ENCODE results near the gene ESRRB.

ESRRB gene

DNA sequence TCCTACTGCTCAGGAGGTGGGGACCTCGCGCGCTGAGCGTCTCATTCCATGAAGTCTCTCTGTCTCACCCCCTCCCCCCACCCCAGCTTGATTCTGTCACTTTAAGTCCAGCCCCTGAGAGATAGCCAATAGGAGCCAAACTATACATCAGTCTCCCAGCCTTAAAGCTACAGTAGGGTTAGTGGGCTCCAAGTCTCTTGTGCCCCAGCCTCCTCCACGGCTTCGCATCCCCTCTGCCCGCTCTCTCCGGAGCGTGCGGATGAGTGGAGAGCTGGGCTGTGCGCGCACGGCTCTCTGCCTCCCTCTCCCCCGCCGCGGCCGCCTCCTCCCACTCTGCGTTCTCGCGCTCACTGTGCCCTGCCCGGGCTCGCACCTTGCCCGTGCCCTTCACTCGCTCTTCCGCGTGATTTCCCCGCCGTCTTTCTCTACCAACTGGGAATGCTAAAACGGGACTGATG, at the start of gene ESRRB:
Gene ESRRB, plus strand, starts transcription at position 191 of the 458 bp plus-strand sequence. Its CDS starts 265 bp downstream, at position 456.
- no peak for DNase-seq

DNA sequence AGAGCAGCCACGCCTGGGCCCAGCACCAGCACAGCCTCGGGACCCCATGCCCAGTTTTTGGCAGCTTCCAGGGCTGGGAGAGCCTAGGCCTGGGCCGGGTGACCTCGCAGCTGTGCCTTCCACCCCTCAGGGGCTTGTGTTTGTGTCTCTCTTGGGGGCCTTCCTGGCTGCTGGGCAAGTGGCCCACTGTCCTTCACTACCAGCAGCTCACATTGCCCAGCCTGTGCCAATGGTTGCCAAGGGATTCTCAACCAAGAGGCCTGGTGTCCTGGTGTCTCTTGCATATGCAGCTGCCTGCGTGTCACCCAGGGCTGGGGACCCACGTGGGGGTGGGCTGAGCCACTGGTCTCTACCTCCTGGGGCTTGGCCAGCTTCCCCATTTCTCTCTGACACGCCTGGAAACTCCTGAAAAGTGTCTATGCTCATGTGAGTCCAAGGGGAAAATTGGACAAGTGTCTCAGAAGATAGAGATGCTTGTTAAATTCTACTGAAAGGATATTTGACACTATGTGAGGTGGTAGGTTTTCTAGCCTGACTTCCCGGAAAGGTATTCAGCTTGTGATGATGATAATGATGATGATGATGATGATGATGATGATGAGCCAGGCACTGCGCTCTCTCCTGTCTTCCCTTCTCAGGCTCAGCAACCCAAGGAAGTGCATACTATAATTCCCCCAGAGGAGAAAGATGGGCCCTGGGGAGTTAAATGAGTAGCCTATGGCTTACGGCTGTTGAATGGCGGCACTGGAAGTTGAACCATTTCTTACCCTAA, 48.8 kb upstream of the ESRRB start:
- DNase-seq = no peak

DNA sequence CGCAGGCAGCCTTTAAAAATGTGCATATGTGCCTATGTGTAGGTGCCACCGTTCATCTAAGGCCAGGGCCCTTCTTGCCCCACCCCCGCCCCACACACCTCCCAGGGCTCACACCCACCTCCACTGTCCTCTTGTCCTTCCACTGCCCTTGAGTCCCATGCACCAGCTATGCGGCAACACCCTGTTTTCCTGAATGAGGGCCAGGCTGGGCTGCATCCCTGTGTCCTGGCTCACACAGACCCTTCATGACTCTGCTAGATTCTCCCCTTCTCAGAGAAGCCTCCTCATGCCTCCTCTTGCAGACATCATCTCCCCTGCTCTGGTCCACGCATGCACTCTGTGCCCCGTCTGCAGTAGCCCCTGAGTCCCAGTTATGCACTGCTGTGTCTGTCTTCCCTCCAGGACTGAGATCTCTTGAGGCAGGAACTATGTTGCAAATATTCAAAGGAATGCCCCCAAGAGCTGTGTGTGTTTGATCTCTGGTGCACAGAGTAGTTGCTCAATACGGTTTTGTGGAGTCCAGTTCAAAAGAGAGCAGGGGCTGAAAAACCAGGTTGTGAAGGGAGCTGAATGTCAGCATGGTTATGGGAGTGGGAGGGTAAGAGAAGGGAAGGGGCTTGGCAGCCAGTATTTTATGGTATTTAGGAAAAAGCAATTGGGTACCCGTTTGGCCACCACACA, 47.3 kb upstream of the ESRRB start:
- DNase-seq = no peak

DNA sequence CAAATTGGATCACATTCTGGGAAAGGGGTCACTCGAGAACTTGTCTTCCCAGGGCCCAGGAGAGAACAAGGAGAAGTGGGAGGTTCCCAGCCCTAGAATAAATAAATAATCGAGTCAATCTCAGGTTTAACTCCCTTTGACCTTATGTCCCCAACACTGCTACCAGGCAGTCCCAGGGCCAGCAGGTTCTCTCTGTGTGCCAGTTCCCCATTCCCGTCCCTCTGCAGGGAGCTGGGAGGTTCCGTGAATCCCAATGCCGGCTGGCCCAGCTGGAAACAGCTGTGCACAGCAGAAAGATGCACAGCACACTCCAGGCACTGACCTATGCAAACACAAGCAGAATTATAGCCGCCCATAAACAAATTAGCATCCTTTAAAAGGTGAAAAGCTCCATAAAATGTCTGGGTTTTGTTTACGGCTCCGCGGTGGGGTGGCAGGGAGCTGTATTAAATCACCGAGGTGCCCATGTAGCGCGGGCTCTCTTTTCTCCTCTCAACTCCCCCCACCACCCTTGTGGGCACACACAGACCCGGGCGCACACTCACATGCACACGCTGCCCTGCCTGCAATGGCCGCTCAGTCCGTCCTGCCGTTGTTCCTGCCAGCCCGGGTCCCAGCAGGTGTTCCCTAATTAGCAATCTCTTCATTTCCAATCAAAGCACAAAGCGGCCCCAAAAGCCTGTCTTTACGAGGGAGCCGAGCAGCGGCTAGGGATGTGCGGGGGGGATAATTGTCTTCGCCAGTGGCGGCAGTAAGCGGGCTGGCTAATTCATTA, 46.6 kb upstream of the ESRRB start:
- DNase-seq = no peak

DNA sequence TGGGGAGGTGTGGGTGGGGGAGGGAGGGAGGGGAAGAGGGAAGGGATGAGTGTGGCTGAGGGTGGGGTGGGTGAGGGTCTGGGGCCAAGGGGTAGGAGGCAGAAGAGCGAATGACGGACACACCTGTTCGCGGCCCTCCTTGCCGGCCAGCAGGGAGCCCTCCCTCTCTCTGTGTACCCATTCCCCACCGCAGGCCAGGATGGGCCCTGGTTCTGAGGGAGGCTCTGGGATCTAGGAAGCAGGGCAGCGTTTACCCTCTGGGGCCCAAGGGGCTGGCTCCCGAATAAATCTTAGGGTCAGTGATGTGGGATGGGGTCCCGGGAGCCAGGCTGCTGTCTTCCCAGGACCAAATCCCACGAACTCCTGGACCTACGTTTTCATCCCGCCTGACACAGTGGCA, 46.0 kb upstream of the ESRRB start:
- DNase-seq = no peak

DNA sequence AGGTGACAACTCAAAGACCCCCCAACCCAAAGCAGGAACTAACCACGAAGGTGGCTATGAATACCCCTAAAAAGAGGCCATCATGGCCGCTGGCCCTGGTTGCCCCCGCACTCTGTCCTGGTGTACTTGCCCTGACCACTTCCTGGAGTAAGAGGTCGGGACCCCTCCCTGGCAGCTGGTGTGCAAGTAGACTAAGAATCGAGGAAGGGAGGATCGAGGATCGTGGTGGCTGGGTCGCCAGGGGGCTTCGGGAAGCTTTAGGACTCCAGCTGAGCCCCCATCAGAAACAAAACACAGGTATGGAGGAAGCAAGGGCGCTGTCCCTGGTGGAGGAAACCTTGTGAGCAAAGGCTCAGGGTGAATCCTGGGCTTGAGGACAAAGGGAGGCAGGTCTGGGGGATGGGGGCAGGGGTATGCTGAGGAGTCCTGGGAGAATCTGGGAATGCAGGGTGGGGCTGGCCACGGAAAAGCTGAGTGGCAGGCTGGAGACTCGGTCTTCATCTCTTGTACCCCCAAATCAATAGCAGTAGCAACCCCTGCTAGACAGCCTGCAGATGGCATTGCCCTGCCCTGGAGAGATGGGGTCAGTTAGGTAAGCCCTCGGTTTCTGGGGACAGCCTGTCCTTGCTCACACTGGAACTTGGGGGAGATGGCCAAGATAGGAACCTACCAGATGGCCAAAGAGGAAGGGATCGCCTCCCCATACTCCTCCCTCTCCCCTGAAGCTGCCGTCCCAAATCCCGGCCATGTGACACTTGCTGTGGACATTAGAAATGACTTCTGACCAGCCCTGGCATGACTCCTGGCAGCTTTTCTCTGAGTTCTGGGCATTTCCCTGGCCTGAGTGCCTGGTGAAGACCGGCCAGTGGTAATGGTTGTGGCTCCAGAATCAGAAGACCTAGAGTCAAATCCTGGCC, 45.3 kb upstream of the ESRRB start:
- DNase-seq = no peak

DNA sequence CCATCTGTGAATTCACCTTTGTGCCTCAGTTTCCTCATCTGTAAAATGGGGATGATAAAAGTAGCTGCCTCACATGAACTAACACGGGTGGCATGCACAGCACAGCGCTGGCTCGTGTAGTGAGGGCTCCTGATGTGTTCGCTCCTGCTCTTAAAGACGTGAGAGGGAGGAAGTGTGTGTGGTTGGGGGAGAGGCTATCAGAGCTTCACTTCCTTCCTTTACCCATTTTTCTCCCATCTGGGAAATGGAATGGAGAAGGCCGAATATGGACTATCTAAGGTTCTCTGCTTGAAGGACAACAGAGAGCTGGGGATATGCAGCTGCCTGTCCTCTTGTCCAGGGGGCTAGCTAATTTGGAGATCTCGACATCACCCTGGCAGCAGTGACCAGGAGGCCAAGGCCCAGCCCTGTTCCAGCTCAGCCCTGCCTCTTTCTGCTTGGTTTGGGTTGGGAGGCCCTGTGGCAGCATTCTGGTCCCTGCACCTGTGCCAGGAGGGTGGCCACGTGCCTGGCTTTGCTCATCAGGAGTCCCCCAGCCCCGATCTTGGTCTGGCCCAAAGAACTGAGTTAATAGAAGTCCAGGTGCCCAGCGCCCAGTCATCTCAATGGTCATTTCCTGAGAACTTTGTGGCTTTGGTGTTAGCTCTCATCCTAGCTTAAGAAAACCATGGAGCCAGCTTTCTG, 44.5 kb upstream of the ESRRB start:
- no peak for DNase-seq

DNA sequence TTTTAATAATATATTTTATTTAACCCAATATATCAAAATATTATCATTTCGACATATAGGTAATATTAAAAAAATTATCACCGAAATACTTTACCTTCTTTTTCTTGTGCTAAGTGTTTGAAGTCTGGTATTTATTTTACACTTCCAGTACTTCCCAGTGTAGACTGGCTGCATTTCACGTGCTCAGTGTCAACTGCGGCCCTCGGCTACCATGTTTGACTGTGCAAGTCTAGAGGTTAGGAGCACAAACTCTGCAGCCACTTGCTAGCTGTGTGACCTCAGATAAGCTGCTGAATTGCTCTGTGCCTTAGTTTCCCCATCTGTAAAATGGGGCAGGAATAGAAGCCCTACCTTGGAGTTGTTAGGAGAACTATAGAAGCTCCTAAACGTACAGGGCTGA, 42.3 kb upstream of the ESRRB start:
- DNase-seq = no peak

DNA sequence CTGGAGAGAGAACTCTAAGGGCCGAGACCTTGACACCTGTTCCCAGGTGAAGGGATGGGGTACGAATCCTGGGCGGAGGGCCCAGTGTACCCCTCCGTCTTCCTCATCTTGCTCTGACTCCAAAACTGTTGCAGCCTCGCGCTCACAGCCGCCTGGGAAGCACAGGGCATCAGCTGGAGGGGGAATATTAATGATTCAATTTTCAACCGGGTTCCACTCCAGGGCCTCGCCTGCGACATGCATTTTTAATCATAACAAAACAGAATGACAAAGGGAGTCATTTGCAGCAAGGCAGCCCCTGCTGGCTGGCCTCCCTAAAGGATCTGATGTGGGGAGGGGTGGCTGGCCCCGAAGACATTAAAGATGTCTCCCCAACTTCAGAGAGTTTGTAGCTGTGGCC, 41.6 kb upstream of the ESRRB start:
- no peak for DNase-seq

DNA sequence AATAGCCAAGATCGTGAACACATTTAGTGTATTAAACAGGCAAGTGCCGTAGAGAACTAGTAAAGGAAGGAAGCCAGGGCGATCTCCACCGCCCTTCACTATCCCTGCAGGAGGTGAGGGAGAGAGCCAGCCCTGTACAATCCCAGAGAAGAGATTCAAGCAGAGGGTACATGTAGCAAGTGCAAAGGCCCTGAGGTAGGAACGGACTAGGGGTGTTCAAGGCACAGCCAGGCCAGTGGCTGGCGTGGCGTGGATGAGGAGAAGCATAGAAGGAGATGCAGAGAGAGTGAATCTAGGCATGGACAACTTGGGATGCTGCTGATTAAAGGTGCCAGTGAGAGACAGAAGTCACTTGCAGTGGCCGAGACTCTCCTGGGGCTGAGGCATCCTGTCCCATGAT, 39.1 kb upstream of the ESRRB start:
- no peak for DNase-seq

DNA sequence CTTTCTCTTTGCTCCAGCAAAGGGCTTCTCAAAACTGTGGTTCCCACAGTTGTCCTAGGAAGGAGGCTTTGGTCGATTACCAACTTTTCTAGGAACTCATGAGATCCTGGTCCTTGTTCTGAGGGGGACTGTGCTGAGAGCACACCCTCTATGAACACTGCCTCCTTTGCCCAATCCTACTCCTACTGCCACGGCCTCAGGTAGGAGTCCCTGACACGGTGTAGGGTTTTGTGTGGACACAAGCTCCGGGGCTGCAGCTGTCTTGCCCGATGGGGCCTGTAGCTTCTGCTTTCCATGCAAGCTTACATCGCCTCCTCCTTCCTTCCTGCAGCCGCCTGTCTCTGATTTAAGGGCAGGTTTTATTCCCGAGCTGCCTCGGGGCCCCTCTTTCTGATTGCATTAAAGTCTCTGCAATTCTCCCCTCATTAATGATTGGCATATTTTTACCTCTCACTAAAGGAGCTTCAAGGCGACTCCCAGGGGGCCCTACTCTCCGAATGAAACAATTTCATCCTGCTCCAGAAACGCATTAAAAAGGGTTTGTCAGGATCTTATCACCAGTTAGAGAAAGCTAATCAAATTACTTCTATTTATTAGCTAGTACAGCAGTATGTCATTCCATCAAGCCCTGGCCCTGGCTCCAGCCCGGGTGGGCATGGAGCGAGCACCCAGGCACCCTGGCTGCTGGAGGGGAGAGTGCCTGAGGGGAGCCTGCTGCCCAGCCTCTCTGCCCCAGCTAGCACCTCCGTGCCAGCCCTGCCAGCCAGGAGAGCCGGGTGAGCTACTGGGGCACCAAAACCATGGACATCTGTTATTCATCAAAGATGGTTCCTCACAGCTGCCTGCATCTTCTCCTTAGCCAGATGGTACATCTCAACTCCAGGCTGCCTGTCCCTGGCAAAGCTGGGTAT, 38.0 kb upstream of the ESRRB start:
- no peak for DNase-seq

DNA sequence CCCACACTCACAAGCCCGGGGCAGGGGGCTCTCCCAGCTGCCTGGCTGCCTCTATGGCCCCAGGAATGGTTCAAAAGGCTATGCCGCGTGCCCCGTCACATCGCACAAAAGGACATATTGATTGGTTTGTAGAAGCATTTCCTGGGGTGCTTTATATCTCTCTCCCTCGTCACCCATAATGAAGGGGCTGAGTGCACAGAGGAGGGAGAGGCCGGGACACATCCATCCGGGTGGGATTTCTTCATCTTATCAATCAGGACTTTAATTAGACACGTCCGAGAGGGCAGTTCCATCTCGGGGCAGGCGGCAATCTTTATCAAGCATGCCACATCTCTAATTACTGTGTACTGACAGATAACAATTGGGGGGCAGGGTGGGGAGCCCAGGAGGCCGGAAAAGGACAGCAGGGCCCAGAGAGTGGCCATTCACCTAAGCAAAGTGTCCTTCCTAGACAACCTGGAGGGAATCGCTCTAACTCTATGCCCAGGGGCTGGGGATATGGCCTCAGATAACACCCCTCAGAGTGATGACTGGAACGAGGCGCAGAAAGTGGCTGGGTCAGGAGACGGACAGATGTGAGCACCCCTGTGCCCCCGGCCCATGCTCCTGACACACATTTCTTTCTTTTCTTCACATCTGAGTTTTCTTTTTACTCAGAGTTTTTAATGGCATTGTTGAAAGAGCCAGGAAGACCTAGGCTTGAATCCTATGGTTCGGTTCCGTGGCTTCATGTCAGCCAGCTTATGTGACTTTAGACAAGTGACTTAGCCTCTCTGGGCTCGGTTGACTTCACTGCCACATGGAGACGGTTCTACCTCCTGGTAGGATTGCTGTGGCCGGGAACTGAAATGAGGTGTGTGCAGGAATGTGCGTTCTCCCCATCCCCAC, 36.0 kb upstream of the ESRRB start:
- no peak for DNase-seq

DNA sequence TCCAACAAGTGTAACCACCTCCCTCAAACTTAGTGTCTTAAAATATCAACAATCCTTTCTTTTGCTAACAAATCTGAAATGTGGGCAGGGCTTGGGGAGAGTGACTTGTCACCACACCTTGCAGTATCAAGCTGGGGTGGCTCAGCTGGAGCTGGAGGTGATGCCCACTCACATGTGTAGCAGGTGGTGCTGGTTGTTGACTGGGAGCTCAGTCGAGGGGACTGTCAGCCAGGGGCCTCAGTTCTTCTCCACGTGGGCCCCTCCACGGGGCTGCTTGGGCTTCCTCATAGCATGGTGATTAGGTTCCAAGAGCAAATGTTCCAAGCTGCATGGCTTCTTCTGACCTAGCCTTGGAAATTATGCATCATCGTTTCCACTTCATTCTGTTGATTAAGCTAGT, 32.6 kb upstream of the ESRRB start:
- DNase-seq = no peak

DNA sequence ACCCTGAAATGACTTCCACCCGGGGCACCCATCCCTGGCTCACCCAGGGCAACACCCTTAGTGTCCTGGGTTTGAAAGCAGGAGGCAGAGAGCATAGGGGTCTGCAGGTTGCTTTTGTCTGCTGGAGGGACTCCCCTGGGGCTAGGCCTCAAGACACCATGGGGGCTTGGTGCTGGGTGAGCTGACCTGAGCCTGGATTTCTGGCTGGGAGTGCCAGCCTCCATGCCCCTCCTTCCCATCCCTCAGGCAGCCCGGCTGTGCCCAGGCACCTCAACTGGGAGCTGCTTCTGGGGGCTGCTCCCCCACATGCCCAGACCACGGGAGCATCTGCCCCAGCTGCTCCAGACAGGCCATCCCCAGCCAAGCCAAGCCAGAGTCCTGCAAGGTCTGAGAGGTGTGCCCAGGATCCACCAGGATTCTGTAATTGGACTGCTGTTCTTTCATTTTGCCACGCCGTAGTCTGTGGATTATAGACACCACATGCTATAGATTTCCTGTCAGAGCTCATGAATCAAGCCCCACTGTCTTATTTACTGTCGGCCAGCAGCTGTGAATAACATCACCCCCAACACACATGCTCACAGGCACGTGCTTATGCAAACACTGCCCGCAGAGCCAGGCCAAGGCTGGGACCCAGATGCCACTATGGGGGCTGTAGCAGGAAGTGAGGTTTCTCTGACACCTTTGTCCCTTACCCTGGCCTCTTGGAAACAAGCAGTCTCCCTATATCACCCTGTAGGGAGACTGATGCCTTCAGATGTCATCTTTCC, 29.4 kb upstream of the ESRRB start:
- no peak for DNase-seq

DNA sequence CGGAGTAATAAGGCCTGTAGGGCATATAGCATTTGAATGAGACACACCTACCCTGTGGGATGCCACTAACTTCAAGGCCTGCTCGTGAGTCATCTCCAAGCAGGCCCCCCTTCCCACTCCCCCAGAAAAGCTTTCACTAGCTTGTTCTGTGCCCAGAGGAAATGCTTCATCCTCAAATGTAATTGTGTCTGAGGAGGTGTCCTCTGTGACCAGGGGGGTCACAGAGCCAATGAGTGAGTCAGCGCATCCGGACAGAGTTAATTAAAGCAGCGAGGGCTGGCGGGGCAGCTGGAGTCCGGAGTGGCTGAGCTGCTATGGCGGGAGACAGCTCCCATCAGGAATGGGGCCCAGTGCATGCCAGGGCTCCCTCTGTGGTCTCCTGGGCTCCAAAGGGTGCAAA, 27.0 kb upstream of the ESRRB start:
- no peak for DNase-seq

DNA sequence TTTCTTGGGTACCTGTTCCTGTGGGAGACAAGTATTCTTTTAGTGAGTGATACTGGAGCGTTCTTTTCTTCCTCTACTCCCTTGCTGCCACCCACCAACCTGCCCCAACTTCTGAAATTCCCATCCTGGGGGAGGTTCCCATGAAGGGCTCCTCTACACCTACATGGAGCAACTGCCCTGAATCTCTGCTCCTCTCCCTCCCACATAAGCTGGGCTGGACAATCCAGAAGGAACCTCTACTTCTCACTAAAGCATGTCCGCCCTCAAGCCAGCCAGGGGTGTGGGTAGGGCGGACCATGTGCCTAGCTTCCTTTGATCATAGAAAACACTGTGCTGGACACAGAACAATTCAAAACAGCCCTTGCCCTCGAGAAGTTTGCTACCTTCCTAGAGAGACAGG, 25.9 kb upstream of the ESRRB start:
- DNase-seq = no peak

DNA sequence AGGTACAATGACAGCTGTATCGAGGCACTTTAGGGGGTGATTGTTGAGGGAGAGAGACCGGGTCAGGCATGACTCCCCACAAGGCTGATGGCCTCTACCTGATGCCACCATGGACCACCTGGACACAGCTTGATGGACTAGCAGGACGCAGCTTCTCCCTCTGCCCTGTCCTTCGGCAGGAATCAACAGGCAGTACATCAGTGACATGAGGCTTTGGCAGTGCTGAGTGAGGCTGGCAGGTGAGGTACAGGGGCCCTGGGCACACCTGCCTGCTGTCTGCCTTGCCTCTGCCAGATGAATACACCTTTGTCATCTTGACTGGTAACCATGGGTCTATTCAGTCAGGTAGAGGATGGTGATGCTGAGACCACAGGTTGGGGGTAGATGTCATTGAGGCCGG, 25.3 kb upstream of the ESRRB start:
- no peak for DNase-seq

DNA sequence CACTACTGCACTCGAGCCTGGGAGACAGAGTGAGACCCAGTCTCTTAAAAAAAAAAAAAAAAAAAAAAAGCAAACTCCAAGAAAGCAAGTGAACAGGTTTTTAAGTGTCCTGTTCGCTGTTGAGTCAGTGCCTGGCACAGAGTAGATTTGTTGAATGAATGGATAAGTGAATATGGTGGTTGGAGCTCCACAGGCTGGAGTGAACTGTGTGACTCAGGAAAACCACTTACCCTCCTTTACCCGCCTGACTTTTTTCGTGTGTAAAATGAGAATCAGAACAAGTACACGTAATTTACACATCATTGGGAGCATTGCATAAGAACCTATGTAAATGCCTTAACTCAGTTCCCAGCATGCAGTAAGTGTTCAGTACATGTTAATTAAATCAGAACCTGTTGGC, 24.0 kb upstream of the ESRRB start:
- DNase-seq = no peak

DNA sequence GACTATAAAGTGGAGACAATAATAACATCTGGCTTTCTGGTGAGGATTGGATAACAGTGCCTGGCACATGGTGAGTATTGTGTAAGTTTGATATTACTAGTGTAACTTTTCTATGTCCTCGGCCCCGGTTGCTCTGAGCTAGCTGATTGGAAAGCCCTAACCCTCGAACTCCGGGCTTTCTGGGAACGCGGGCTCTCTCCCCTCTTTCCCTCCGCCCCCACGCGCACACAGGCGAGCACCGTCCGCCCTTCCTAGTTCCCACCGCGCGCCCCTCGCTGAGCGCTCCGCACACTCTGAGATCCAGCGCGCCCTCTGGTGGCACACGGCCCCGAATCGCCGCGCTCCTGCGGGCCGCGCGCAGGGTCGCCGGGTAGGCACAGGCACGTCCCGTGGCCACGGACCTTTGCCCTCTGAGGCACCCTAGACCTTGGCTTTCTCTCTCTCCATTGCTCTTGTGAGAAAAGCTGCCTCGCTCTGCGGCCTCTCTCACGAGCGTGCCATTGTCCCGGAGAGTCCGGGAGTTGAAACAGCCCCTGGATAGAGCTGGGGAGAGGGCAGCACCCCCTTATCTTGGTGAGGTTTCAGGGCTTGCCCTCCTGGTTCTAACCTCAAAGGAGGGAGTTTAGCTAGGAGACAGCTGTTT, 23.2 kb upstream of the ESRRB start:
- peak; percentile 6 for DNase-seq

All from stimulated activated naive CD4-positive, alpha-beta T cell treated with Interleukin-2 at 50 U/mL for 16 hours (primary cell).